ENCODE measurements around the gene ANKS1B.

ANKS1B gene

DNA sequence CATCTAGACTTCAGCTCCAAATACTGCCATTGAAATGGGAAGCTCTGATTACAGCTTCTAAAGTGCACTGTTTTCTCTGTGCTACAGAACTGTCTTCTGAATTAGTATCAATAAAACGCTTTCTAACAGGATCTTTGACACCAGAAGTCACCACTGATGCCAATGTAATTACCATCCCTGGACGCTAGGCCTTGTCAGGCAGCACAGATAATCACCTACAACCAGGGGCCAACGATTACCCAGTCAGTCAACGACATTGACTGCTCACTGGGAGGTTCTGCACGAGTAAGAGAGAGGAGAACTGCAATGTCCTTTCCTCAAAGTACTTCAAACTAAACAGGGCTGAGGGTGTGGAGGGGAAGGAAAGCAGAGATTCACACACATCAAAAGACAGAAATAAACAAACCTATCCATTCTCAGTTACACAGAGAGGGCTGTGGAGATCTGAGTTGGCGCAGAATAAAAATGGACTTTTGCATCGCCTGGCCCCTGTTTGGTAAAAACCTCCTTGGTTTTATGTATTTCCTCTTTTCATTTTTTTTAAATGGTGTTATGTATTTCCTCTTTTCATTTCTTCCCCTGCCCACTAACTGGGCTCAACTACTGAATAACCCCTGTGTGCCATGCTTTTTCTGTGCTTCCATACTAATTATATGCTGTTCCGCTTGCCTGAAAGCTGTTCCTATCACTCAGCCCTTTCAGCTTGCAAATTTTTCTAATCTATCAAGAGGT is 847.4 kb downstream of the ANKS1B start:
- no peaks in the 10 kb centered on the region for H3K9me3 ChIP-seq
- intact Hi-C loops (cut with DNase I; ENCODE audit: low total_unique reads): no loop called here
- no peaks in the 10 kb centered on the region for H3K4me1 ChIP-seq
- no peak overlapping the region for H3K27ac ChIP-seq
- TF ChIP-seq, protein P1, sequence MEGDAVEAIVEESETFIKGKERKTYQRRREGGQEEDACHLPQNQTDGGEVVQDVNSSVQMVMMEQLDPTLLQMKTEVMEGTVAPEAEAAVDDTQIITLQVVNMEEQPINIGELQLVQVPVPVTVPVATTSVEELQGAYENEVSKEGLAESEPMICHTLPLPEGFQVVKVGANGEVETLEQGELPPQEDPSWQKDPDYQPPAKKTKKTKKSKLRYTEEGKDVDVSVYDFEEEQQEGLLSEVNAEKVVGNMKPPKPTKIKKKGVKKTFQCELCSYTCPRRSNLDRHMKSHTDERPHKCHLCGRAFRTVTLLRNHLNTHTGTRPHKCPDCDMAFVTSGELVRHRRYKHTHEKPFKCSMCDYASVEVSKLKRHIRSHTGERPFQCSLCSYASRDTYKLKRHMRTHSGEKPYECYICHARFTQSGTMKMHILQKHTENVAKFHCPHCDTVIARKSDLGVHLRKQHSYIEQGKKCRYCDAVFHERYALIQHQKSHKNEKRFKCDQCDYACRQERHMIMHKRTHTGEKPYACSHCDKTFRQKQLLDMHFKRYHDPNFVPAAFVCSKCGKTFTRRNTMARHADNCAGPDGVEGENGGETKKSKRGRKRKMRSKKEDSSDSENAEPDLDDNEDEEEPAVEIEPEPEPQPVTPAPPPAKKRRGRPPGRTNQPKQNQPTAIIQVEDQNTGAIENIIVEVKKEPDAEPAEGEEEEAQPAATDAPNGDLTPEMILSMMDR (IDR thresholded peaks at IDR 0.05): no peak
- no peaks in the 10 kb centered on the region for H3K27me3 ChIP-seq
- no peak for DNase-seq
- no peak overlapping the region for H3K4me3 ChIP-seq
- H3K36me3 ChIP-seq: no peaks in the 10 kb centered on the region

DNA sequence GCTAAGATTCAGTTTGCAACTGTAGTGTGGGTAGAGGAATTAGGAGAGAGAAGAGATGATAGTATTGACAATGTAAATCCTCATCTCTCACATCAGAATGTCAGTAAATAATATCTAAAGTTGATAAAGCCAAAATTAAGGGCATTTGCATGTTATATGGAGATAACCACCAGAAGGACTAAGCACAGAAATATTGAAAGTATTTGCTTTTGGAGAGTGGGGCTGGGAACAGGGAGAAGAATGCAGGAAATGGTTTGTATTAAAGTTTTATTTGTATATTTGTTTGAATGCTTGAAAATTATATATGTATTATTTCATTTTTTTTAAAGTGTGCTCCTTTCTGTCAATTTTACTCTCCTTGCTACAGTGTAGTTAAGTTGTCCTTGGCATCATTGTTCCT is 848.2 kb downstream of the ANKS1B start:
- no peak for DNase-seq
- Histone ChIP-seq H3K27ac (no peak overlapping the region), H3K9me3 (no peaks in the 10 kb centered on the region), H3K4me1 (peaks cover 0 to 3% (median 0%) of the 10 kb centered on the region in 4 donors), H3K27me3 (no peaks in the 10 kb centered on the region), H3K36me3 (no peaks in the 10 kb centered on the region), H3K4me3 (no peak overlapping the region)
- intact Hi-C loops (cut with DNase I; ENCODE audit: low total_unique reads): no loop called here
- TF ChIP-seq, protein P1 (IDR thresholded peaks at IDR 0.05): no peak

DNA sequence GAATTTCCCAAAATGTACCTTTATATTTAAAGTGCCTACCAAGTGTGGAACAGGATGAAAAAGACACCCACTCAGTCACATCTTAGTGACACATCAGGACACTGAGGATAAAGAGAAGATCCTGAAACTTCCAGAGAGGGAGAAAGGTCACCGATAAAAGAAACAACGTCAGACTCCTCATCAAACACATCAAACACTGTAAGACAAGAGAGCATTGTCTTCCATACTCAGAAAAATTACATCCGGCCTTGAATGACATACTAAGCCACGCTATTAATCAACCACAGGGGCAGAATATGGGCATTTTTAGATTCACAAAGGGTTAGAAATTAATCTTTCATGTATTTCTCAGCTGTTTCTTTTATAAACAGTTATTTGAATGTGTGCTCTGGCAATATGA is 849.4 kb downstream of the ANKS1B start:
- TF ChIP-seq, protein P1 (IDR thresholded peaks at IDR 0.05): no peak
- intact Hi-C loops (cut with DNase I; ENCODE audit: low total_unique reads): no loop called here
- Histone ChIP-seq H3K27ac (no peak overlapping the region), H3K9me3 (no peaks in the 10 kb centered on the region), H3K4me3 (no peak overlapping the region), H3K36me3 (no peaks in the 10 kb centered on the region), H3K4me1 (peaks cover 0 to 3% (median 0%) of the 10 kb centered on the region in 4 donors), H3K27me3 (no peaks in the 10 kb centered on the region)
- DNase-seq: no peak

DNA sequence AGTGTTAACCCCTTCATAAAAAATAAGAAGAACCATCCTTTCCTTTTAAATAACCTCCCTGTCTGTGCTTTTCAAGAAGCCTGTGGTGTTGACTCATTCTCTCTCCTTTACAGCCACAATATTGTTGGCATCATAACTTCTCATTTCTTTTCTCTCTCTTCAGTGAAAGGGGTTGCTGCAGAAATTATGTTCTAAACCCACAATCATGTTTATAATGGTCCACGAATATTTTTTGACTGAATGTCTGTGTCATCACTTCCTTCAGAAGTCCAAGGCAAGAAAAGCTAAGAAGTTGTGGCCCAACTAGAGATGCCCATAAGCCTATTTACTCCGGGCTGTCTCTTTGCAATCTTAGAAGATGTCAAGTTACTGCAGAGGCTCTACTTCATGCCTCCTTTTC is 851.3 kb downstream of the ANKS1B start:
- intact Hi-C loops (cut with DNase I; ENCODE audit: low total_unique reads): no loop called here
- TF ChIP-seq, protein P1 (IDR thresholded peaks at IDR 0.05): no peak

DNA sequence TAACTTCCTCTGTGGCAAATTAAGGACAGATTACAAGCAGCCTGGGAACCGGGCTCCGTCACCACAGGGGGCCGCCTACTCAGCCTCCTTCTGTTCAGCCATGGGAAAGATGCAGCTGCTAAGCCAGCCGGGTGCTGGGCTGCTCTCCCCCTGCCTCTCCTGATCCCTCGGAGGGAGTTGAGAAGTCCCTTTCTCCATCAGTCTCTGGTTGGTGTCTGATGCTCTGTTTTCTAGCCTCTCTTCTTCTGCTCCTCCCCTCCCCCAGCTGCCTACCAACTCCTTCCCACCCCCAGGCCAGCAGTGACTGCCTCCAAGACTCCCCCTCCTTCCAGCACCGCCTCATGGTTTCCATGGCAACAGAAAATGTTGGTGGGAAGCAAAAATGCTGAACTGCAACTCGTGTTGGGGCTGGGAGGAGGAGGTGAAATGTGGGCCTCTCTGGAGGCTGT is 853.0 kb downstream of the ANKS1B start:
- intact Hi-C loops (cut with DNase I; ENCODE audit: low total_unique reads): no loop called here
- no peak for DNase-seq
- H3K27me3 ChIP-seq: no peaks in the 10 kb centered on the region
- H3K4me3 ChIP-seq: no peak overlapping the region
- H3K9me3 ChIP-seq: no peaks in the 10 kb centered on the region
- H3K4me1 ChIP-seq: peaks cover 0 to 3% (median 0%) of the 10 kb centered on the region in 4 donors
- H3K27ac ChIP-seq: no peak overlapping the region
- TF ChIP-seq, protein P1 (IDR thresholded peaks at IDR 0.05): no peak
- no peaks in the 10 kb centered on the region for H3K36me3 ChIP-seq

More for the DNA sequence above, 851.3 kb downstream of the ANKS1B start:
- H3K4me3 ChIP-seq: no peak overlapping the region
- no peaks in the 10 kb centered on the region for H3K36me3 ChIP-seq
- peaks cover 0 to 3% (median 0%) of the 10 kb centered on the region in 4 donors for H3K4me1 ChIP-seq
- H3K27ac ChIP-seq: no peak overlapping the region
- H3K27me3 ChIP-seq: no peaks in the 10 kb centered on the region
- H3K9me3 ChIP-seq: no peaks in the 10 kb centered on the region
- no peak for DNase-seq
